Ureter (tissue), 1 donor: ENCODE results near the gene BTN1A1. TPM values are rescaled to one million over a fixed set of nuclear protein-coding genes. Genes with fewer than 3 reads are reported as not detected.
A peak's percentile ranks its signal among the peaks of the same experiment; 100 is the strongest.
"Not testable (repeated sequence)": the region's sequence is repeated elsewhere in the genome, so short reads cannot be mapped to it uniquely, and the experiment has no call there.

Source experiments
- DNase-seq: peaks from one replicate; pipeline ENCODE4 v3.0.0-alpha.2; 2020; ENCODE audit warnings: low spot score
- total RNA-seq: library from RNA; stranded (reverse); gene quantifications from one replicate; pipeline ENCODE4 v1.2.4, GENCODE V29; 2023
- donor health status: DM: yes; HTN: yes; CAD: no.

The BTN1A1 gene
- not detected for total RNA-seq

- DNase-seq: no peak
Observed at GRCh38 chr6:26500102-26500501, at the start of gene BTN1A1. Gene BTN1A1 (plus strand): TSS chr6:26500303. CDS start chr6:26501287, 984 bp downstream.

DNA sequence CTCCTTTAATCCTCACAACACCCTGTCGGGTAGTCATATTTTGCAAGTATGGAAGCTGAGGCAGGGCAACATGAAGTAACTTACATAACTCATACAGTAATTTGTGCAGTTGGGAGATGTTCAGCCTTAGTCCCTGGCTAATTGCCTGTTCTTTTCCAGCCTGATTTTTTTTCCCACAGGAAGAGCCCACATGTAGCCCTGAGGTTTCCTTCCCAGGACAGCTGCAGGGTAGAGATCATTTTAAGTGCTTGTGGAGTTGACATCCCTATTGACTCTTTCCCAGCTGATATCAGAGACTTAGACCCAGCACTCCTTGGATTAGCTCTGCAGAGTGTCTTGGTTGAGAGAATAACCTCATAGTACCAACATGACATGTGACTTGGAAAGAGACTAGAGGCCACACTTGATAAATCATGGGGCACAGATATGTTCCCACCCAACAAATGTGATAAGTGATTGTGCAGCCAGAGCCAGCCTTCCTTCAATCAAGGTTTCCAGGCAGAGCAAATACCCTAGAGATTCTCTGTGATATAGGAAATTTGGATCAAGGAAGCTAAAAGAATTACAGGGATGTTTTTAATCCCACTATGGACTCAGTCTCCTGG, 47.4 kb upstream of the BTN1A1 start:
- no peak for DNase-seq

DNA sequence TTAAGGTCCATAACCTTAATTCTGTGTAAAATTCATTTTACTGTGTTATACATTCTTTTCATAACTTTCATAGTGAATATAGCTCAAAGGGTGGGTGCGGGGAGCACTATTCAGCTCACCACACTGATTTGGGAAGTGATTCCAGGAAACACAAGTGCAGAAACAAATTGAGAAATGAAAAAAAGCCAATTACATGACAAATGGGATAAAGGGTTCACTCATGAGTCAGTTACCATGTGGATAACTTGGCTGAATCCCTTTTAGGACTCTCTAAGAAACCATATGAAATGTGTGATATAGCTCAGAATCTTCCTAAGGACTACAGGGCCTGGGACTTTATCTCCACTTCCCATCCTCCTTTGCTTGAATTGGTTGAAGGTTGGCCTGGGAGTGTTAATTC, 45.5 kb upstream of the BTN1A1 start:
- no peak for DNase-seq

- no peak for DNase-seq
Observed at GRCh38 chr6:26455357-26455970, 44.6 kb upstream of the BTN1A1 start.

DNA sequence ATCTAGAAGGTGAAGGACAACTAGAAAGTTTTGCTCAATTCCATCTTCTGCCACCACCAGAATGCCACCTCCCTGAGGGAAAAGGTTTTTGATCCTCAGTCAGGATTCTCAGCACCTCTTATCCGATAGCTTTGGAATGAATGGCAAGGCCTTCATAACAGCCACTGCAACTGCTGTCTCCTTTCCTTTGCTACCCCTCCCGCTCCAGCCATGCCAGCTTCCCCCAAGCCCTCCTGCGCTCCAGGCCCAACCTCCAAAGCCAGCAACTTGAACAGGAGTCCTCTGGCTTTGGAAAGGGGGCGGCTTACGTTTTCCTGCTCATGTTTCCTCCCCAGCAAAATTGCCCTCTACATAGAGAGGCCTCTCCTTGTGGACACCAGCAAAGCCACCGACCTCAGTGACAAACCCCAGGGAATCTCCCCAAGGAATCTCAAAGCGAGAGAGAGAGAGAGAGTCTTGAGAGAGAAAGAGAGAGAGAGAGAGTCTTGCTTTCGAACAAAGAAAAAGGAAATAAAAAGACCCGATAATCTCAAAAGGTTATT, 42.8 kb upstream of the BTN1A1 start:
- DNase-seq: no peak

- peak; percentile 87 for DNase-seq
Observed at GRCh38 chr6:26457806-26458688, 42.1 kb upstream of the BTN1A1 start, which contains the start of gene BTN2A1. Gene BTN2A1 (plus strand): TSS chr6:26457955. CDS start chr6:26458637, 682 bp downstream.

DNA sequence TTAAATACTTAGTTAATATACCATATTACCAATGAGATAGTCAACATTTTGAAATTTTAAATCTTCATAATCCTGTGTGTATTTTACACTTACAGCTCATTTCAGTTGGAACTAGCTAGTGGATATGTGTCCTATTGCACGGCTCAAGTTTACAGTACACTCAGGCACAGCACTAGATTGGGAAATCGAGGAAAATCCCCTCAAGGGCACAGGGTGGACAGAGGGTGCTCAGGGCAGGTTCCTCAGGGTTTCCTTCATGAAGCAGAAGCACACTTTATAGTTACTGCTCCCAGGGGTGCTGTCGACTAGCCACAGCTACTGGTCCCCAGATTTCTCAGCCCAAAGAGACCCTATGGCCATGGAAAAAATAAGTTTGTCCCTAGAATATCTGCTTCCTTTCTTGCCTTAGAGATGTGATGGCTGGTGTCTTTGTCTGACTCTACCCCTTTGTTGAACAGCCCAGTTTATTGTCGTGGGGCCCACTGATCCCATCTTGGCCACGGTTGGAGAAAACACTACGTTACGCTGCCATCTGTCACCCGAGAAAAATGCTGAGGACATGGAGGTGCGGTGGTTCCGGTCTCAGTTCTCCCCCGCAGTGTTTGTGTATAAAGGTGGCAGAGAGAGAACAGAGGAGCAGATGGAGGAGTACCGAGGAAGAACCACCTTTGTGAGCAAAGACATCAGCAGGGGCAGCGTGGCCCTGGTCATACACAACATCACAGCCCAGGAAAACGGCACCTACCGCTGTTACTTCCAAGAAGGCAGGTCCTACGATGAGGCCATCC, 40.9 kb upstream of the BTN1A1 start:
- DNase-seq: no peak

DNA sequence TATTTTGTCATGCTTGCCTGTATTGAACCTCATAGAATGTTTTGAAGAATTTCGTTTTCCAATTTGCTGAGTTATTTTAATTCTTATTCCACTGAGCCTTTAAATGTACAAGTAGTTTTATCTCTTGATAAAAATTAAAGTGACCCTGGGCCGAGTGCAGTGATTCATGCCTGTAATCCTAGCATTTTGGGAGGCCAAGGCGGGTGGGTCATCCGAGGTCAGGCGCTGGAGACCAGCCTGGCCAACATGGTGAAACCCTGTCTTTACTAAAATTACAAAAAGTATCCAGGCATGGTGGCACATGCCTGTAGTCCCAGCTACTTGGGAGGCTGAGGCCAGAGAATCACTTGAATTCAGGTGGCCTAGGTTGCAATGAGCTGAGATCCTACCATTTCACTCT, 38.8 kb upstream of the BTN1A1 start:
- DNase-seq: not testable (repeated sequence)

GRCh38 chr6:26464014-26464413, 36.1 kb upstream of the BTN1A1 start:
- DNase-seq: no peak

DNA sequence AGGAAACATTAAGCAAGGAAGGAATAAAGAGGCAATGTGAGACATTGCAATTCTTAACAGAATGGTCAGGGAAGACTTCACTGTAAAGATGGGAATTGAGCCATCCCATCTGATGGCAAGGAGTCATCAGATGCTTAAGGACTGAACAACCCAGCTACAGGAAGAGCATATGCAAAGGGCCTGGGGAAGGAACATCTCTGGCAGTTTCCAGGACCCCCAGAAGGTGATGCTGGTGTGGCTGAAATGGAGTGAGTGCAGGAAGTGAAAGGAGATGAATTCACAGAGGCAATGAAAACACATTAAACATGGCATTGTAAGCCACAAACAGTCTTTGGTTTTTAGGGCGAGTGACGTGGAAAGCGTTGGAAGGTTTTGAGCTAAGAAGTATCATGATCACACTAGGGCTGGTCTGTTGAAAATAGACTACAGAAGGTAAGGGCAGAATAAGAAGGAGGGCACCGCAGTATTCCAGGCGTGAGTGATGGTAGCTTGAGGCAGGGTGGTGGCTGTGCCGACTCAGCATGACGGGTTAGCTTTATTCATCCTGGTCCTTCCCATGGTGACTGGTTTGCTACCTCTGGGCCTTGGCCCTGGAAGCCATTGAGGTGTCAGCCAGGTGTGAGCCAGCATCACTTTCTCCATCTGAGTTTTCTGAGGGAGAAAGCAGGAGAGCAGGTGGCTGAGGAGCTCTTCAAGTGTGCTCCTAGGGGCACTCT, 35.5 kb upstream of the BTN1A1 start:
- DNase-seq: no peak

GRCh38 chr6:26465776-26466175, 34.3 kb upstream of the BTN1A1 start:
- DNase-seq: no peak

DNA sequence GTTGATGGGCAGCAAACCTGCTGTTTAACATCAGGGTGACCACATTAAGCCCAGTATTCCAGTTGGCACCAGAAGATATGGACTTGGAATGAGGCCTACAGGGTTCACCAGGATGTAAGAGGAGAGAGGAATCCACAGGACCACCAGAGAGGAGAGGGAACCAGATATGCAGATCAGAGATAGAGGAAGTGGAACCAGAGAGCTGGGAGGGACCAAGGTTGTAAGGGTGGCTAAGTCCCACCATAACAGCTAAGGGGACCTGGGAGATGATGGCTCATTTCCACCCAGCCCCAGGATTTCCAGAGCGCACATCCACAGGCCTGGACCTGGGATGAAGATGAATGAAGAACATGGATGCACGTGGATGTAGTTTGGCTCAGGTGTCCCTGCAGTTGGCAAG, 31.3 kb upstream of the BTN1A1 start:
- DNase-seq: no peak

- no peak for DNase-seq
Observed at GRCh38 chr6:26470643-26471042, 29.5 kb upstream of the BTN1A1 start.

DNA sequence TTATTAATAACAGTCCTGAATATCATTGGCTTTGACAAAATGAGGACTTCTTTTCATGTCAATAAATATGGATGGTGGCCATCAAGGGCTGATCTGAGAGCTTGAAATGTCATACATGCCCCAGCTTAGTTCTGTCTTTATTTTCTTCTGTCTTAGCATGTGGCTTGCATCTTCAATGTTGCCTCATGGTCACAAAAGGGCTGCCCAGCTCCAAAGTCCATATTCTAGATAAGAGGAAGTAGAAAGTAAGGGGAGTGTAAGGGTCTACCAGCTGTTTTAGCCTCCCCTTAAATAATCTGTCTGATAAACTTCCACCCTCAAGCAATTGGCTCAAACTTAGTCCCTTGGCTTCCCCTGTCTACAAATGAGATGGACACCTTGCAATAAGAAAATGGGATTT, 28.1 kb upstream of the BTN1A1 start:
- no peak for DNase-seq

DNA sequence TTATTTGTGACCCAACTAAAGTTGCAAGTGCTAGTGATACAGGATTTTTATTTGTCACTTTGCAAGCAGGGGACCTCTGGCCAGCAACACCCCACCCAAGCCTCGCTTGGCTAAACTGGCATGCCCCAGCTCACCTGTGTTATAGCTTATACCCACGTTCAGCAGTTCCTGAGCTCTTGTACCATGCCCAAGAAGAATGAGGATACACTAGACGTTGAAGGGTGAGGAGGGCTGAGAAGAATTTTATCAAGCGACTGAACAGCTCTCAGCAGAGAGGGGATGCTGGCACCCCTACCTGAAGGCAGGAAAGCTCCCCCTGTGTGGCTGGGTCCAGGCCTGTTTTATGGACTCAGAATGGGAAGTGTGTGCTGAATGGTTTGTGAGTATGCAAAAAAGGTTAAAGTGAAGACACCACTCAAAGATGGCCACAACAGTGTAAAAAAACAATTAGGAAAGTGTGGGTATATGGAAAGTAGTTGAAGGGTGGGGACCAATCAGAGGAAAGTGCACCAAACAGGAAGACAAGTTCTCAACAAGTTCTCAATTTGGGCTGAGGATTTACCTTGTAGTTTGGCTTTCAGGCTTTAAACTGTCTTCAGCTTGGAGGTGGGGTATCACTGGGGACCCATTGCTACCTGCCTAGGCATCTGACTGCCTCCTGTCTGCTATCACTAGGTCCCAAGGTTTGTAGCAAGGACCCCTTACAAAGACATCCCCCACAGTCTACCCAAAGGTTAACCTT, 27.4 kb upstream of the BTN1A1 start:
- DNase-seq: no peak

- no peak for DNase-seq
Observed at GRCh38 chr6:26473429-26473757, 26.7 kb upstream of the BTN1A1 start.

GRCh38 chr6:26473758-26474438, 26.2 kb upstream of the BTN1A1 start:
- DNase-seq: peak; percentile 81

DNA sequence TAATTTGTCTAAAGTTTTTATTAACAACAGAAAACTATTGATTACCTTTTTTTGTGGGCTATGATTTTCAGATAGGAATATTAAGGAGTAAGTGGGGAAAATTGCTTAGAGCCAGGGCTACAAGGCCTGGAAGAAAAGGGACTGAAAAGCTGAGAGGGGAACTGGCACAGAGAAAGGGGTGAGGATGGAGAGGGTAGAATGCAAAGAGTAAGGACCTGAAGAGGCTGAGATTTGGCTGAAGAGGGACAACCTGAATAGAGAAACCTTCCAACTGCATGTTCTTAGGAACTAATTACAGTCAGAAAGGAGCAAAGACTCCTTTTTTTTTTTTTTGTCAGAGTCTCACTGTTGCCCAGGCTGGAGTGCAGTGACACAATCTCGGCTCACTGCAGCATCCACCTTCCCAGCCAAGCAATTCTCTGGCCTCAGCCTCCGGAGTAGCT, 25.6 kb upstream of the BTN1A1 start:
- DNase-seq: no peak

DNA sequence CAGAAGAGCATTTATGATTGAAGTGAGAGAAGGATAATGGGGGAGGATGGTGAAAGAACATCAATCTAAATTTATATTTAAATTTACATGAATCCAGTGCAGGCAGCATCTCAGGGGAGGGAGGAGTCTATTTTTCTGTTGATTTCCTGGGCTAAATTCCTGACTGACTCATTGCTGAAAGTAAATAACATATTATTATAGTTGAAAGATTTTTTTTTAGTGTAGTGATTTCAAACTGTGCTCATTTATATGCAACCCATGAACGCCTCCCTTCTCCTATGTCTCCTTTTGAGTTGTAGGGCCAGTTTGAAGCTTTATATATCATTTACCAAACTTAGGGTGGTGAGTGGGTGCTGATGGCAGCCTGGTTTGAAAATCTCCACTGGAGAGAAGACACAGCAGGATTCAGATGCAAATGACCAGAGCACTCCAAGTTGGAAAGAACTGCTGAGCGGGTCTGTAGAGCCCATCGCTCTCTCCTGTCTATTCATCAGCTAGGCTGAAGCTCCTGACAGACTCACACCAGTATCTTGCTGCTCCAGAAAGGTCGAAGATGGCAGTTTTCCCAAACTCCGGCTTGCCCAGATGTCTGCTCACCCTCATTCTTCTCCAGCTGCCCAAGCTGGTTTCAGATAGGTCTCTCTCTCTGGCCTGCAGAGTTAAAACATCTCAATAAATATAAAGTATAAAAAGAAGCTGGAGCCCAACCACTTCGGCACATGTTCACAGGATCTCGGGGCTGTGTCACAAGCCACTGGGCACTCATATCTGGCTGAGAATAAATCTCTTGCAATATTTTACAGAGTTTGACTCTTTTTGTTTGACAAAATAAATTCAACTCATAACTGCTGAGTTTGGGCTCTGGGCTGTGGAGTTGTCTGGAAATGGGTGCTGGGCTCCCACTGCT, 24.0 kb upstream of the BTN1A1 start:
- DNase-seq: no peak
